MV-4-11 (cell line): Measurements from ENCODE around the gene GARIN1A.
"Not testable (repeated sequence)": the region's sequence is repeated elsewhere in the genome, so short reads cannot be mapped to it uniquely, and the experiment has no call there.

Experiments
- DNase-seq: peaks from one replicate; lab custom pipeline; 2025; lab: John Stamatoyannopoulos, UW

Gene GARIN1A

GRCh38 chr7:128683738-128684137 lies 11.6 kb downstream of the GARIN1A start:
- not testable (repeated sequence) for DNase-seq

DNA sequence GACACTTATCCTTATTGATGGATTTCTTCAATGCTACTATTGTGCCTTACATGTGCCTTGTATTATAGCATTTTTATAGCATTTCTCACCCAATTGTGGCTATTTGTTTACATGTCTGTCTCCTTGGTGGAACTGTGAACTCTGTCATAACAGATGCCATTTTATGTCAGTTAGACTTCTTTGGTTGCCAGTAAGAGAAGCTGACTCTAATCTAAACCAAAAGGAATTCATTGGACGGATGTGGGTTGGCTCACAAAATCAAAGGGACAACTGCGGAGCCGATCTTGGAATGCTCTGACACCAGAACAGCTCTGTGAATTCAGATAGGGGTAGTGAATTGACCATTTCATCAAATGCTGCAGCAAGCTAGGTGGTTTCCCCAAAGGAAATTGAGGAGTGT lies 15.0 kb downstream of the GARIN1A start:
- no peak for DNase-seq

- DNase-seq = no peak
Measured at GRCh38 chr7:128688492-128688891, 16.4 kb downstream of the GARIN1A start.

GRCh38 chr7:128689161-128689935 lies 17.3 kb downstream of the GARIN1A start:
- DNase-seq = not testable (repeated sequence)

- no peak for DNase-seq
Measured at GRCh38 chr7:128691227-128691626, 19.1 kb downstream of the GARIN1A start.

GRCh38 chr7:128692623-128693270 lies 20.7 kb downstream of the GARIN1A start:
- DNase-seq = no peak

GRCh38 chr7:128693373-128694015 lies 21.4 kb downstream of the GARIN1A start:
- DNase-seq = no peak

GRCh38 chr7:128694738-128695137 lies 22.6 kb downstream of the GARIN1A start:
- DNase-seq = no peak

DNA sequence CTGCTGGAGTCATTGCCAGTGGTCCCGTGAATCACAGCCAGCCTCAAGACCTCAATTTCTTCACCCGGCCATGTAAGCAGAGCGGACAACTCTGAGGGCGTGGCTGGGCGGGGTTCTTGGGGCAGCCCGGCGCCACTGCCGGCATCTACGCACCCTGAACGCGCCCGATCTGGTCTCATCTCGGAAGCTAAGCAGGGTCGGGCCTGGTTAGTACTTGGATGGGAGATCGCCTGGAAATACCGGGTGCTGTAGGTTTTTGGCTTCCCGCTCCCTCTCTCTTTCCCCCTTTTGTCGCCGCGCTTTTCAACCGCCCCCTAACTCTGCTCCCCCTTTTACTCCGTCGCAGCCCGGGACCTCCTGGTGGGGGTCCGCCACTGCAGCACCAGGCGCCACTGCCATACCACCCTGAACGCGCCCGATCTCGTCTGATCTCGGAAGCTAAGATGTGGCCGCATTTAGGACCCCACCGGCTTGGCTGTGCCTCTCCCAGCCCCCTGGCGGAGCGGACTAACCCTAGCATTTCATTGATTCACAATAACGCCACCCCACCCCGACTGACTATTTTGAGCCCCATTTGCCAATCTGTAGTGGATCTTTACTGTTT lies 25.3 kb downstream of the GARIN1A start:
- peak; percentile 73 for DNase-seq

DNA sequence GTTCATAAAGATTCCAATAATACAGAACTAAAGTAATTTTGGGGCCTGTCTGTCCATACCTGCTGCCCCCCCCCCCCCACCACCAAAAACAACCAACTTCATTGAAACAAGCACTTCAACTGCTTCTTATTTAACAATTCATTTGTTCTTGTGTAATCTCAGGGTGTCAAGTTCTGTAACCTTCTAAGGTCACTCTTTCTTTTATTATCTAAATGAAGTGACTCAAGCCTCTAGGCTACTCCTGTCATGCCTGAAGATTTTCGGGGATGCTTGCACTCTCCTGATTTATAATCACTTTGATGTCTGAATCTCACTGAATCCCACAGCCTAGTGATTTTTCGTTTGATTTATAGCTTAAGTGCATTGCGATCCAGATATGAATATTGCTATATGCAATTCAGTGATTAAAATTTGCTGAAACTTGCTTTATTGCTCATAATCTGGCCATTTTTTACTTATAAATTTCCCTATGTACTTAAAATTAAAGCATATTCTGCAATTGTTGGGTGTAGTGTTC lies 27.2 kb downstream of the GARIN1A start:
- no peak for DNase-seq

DNA sequence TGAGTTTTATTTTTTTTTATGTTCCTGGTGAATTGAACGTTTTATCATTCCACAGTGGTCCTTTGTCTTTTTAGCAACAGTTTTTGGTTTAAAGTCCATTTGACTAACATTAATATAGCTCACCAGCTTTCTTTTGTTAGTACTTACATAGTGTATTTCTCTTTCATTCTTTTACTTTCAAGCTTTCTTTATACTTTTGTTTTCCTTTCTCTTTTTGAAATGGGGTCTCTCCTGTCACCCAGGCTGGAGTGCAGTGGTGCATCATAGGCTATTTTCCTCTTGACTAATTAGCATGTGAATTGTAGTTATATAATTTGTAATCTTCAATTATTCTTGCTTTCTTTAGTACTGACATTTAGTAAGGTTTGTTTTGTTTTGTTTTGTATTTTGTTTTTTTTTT lies 27.8 kb downstream of the GARIN1A start:
- no peak for DNase-seq

GRCh38 chr7:128701062-128701785 lies 29.1 kb downstream of the GARIN1A start:
- DNase-seq = no peak

- DNase-seq = no peak
Measured at GRCh38 chr7:128703609-128704241, 31.6 kb downstream of the GARIN1A start.

- peak; percentile 50 for DNase-seq
Measured at GRCh38 chr7:128705891-128706333, 33.8 kb downstream of the GARIN1A start.

- DNase-seq = no peak
Measured at GRCh38 chr7:128707752-128708151, 35.7 kb downstream of the GARIN1A start.

DNA sequence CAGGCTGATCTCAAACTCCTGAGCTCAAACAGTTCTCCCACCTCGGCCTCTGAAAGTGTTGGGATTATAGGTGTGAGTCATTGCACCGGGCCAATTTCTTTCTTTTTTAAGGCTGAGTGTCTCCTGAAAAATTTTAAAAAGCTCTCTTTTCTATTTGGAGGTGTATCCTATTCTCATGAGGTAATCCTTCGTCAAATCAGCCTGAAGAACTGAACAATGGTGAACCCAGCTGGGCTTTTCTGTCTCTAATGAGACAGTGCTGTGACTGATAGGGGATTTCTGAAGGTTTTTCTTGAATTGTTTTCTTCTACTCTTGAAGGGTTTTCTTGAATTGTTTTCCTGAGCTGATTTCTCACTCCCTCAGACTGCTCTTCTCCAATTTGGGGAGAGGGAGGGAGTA lies 36.1 kb downstream of the GARIN1A start:
- DNase-seq = no peak

- DNase-seq = no peak
Measured at GRCh38 chr7:128708824-128709223, 36.7 kb downstream of the GARIN1A start.

DNA sequence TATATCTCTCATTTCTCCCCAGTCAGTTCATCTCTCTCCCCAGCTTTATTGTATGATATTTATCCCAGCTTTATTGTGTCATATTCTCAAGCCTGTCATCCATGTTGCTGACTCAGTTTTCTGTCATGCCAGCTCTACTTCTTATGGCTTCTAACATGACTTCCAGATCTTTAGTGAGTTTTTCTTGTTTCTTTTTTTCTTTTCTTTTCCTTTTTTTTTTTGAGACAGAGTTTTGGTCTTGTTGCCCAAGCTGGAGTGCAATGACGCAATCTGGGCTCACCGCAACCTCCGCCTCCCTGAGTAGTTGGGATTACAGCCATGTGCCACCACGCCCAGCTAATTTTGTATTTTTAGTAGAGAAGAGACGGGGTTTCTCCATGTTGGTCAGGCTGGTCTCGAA lies 38.4 kb downstream of the GARIN1A start:
- peak; percentile 77 for DNase-seq

GRCh38 chr7:128713794-128714193 lies 41.7 kb downstream of the GARIN1A start:
- no peak for DNase-seq

DNA sequence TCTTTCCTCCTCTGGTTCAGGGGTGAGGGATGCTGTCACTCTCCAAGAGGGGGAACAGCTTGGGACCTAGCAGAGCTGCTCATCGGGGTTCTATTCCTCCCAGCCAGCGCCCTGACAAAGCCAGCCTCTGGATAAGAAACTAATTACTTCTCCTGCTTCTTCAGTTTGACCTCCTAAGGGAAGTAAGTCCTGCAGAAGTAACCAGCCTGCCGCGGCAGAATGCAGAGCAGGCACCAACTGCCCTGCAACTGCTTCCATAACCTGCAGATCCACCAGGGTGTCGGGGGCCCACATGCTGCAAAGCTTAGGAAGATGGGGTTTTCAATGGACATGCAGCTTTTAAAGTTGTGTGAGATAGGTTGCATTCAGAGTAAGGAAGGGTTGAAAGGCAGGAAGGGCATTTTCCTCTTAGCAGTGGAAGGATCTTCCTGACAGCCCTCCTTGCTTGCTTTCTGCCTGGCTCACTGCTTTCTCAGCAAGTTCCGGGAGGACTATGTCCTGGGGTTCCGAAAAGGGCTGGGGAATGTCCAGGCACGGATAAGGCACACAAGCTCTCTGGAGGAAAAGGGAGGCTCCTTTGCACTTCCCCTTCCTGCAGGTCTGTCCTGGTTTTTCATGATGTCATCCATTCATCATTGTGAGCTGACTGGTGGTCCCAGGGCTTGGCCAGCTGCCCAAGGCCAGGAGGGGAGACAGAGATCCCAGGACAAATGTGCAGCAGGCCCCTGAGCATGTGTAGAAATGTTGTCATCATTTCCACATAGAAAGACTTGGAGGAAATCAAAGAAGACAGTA lies 42.8 kb downstream of the GARIN1A start:
- DNase-seq = peak; percentile 14
